GM13977 (cell line): ENCODE results near the gene IL10.
A peak's percentile ranks its signal among the peaks of the same experiment; 100 is the strongest.

ENCODE experiments used
- DNase-seq: peaks from one replicate; pipeline ENCODE4 v3.0.0; 2012; ENCODE audit warnings: low spot score
- CTCF ChIP-seq: IDR thresholded peaks from 2 replicates; pipeline ENCODE4 v1.5.1; 2012; ENCODE audit warnings: mild to moderate bottlenecking, control low read depth; ENCODE audit not compliant: insufficient read depth; ENCODE audit errors: extremely low read depth, missing control alignments
- in situ Hi-C: fragments of 300-500 bp; cut with MboI; formaldehyde crosslinking; loops from one replicate; pipeline ENCODE4 v1.12.0; 2022; ENCODE audit warnings: low sequenced_read_pairs, low pct_unique_long_range_greater_than_20kb, mixed read lengths, inconsistent platforms; ENCODE audit not compliant: unreplicated experiment

The IL10 gene

DNA sequence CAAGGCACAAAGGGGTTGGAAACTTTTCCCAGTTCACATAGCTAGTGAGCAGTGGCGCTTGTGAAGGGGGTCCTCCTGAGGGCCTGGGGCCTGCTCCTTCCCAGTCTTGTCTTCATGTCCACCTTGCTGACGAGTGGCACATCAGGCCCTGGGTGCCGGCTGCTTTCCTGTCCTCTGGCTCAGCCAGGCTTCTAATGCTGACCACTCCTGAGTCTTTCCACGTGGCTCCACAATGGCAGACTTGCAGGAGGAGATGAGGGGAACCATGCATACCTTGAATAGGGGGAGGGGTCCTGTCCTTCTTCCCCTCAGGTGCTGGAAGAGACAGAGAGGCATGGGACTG lies 48.9 kb downstream of the IL10 start:
- no peak for DNase-seq
- TF ChIP-seq CTCF, result no peak
- in situ Hi-C loops, result loop anchor here (10.0 kb wide), 1 partner anchor 251 kb away; the partner anchor contains the start of gene FCAMR

GRCh38 chr1:206722751-206723461 lies 49.4 kb downstream of the IL10 start:
- in situ Hi-C loops, result loop anchor here (10.0 kb wide), 1 partner anchor 252 kb away; the partner anchor contains the start of gene FCAMR
- TF ChIP-seq CTCF, result no peak
- no peak for DNase-seq

DNA sequence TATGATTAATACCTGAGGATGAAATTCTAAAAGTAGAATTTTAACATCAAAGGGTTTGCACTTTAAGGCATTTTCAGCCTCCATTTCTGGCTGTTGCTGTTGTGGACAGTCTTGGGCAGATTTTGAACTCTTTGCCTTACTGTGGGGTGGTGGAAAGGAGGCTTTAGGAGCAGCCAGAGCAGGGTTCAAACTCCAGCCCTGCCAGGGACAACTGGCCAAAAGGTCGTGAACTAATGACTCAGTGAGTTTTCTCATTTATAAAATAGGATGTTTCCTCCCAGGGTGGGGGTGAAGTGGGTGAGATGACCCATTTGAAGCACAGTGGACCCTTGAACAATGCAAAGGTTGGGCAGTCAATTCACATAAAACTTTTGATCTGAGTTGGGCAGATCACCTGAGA lies 50.8 kb downstream of the IL10 start:
- in situ Hi-C loops, result loop anchor here (10.0 kb wide), 1 partner anchor 253 kb away; the partner anchor contains the start of gene FCAMR
- TF ChIP-seq CTCF, result no peak
- no peak for DNase-seq

DNA sequence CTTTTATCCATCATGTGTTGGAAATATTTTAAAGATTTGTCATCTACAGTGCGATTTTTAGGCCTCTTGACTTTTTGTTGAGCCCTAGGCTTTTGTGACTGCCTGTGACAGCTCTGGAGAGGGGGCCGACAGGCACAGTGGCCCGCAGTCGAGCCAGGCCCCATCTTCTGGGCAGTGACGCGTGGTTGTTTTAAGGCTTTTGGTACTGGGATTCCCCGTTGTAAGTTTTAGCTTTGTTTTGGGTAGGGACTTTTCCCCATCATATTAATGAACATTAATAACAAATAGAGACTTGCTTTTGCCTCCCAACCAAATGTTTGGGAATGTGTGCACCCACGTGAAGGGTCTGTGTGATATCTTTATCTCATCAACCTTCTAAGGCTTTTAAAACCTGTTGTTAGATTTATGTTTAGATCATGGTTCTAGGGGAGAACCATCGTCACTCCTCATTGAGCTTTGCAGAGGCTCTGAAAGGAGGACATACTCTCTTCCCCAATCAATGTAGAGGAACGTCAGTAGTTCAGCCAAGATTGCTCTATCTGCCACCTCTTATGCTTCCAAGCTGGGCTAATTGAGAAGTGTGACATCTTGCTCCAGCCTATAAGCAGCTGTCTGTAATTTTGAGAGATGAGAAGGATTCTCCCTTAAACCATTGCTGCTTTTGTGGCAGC lies 53.0 kb downstream of the IL10 start:
- DNase-seq, result peak; percentile 61
- in situ Hi-C loops, result no loop called here
- TF ChIP-seq CTCF, result no peak

- no peak for DNase-seq
- no peak for TF ChIP-seq CTCF
- in situ Hi-C loops, result no loop called here
Observed at GRCh38 chr1:206717674-206717989, 54.7 kb downstream of the IL10 start.
